ENCODE results near the gene EIF3I.

GRCh38 chr1:32242341-32242851 is 20.2 kb downstream of the EIF3I start:
- TF ChIP-seq EP300 (IDR thresholded peaks at IDR 0.05; ENCODE audit: low read depth in 2 of 2, low read length in 2 of 2) (no peak), EP300 (CRISPR knock-in tag; IDR thresholded peaks at IDR 0.05; ENCODE audit: borderline replicate concordance) (no peak), MEF2D (CRISPR knock-in tag; IDR thresholded peaks at IDR 0.05) (no peak), HOXA5 (CRISPR knock-in tag; IDR thresholded peaks at IDR 0.05) (no peak), ZHX1 (CRISPR knock-in tag; IDR thresholded peaks at IDR 0.05; ENCODE audit: low read depth) (no peak), JUND (CRISPR knock-in tag; IDR thresholded peaks at IDR 0.05) (no peak), ZKSCAN8 (CRISPR knock-in tag; IDR thresholded peaks at IDR 0.05; ENCODE audit: borderline replicate concordance) (no peak), FOSL1 (CRISPR knock-in tag; IDR thresholded peaks at IDR 0.05; ENCODE audit: borderline replicate concordance) (no peak)

Data from HepG2 (cell line).